KOPT-K1 (cell line): ENCODE measurements around the gene RAB5IF.

Experiments used
- H3K27ac ChIP-seq: fragments of 200-600 bp; sonication (generic); 2 replicates; pipeline ENCODE4 v1.5.1; 2016; ENCODE audit warnings: antibody characterized with exemption, mild to moderate bottlenecking, low read depth, low read length; ENCODE audit not compliant: poor library complexity, severe bottlenecking
- H3K36me3 ChIP-seq: fragments of 200-600 bp; sonication (generic); 2 replicates; pipeline ENCODE4 v1.5.1; 2017; ENCODE audit warnings: antibody characterized with exemption, mild to moderate bottlenecking, low read length, moderate library complexity; ENCODE audit not compliant: insufficient read depth
- H3K9me3 ChIP-seq: fragments of 200-600 bp; sonication (generic); 2 replicates; pipeline ENCODE4 v1.5.1; 2017; ENCODE audit warnings: antibody characterized with exemption, low read length, mild to moderate bottlenecking; ENCODE audit not compliant: insufficient read depth, poor library complexity, severe bottlenecking

RAB5IF gene

DNA sequence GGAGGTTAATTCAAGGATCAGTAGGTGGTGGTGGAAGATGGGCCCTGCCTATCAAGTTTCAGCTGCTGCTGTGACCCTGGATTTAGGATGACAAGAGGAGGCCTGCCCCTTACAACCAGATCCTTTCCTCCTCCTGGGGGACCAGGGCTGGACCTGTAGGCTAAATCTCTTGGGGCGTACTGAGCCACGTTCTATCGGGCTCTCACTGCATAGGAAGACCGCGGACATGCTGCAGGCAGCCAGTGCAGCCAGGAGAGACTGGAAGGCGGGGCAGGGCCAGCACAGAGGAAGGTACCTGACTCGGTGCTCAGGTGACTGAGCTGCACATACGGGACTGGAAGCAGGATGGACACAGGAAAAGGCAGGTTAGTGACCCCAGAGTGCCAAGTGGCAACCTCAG is 48.9 kb downstream of the RAB5IF start:
- Histone ChIP-seq H3K27ac (no peak overlapping the region), H3K36me3 (no peaks in the 10 kb centered on the region; the same call in 1 of the 2 replicates), H3K9me3 (no peaks in the 10 kb centered on the region)

DNA sequence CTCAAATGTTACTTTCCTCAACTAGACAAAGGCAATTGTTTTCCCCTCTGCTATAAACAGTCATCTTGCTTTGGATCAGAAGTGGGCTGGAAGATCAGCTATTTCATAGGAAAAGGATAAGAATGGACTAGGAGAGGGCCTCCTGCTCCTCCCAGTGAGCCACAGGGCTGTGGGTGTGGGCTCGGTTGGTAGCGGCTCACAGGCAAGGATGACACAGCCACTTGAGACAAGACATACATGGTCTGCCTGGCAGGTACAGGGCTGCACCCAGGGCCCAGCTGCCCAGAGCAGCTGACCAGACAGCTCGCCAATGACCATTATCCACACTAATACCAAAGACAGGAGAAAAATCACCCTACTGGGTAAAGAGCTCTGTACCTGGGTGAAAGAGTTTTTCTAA is 49.4 kb downstream of the RAB5IF start:
- Histone ChIP-seq H3K27ac (no peak overlapping the region), H3K9me3 (no peaks in the 10 kb centered on the region), H3K36me3 (no peaks in the 10 kb centered on the region; the same call in 1 of the 2 replicates)

GRCh38 chr20:36656733-36657132 is 51.2 kb downstream of the RAB5IF start:
- no peaks in the 10 kb centered on the region for H3K9me3 ChIP-seq

GRCh38 chr20:36658300-36658699 is 52.7 kb downstream of the RAB5IF start:
- Histone ChIP-seq H3K27ac (peak overlapping the region; percentile 73), H3K9me3 (no peaks in the 10 kb centered on the region), H3K36me3 (no peaks in the 10 kb centered on the region; the same call in 1 of the 2 replicates)

More at GRCh38 chr20:36656733-36657132, 51.2 kb downstream of the RAB5IF start:
- Histone ChIP-seq H3K27ac (no peak overlapping the region), H3K36me3 (no peaks in the 10 kb centered on the region; the same call in 1 of the 2 replicates)
